Cardiac muscle cell (in vitro differentiated cells and primary cell): Measurements from ENCODE around the gene KLHDC1. TPM values are rescaled to one million over a fixed set of nuclear protein-coding genes. Genes with fewer than 3 reads are reported as not detected.
A peak's percentile ranks its signal among the peaks of the same experiment; 100 is the strongest.
"Not testable (repeated sequence)": the region's sequence is repeated elsewhere in the genome, so short reads cannot be mapped to it uniquely, and the experiment has no call there.

Source experiments
- DNase-seq, 2 donors: peaks; one replicate each; pipeline versions ENCODE4 v3.0.0 to v3.0.0-alpha.2; 2010 to 2017; ENCODE audit warnings: low read depth in 1 of 2, low spot score in 1 of 2
- H3K27ac ChIP-seq: fragments of 200-600 bp; sonication (generic); 2 replicates; pipeline ENCODE4 v1.5.1; 2016
- H3K27me3 ChIP-seq: fragments of 200-600 bp; sonication (generic); 2 replicates; pipeline ENCODE4 v1.6.0; 2016; ENCODE audit warnings: control low read depth
- H3K36me3 ChIP-seq: fragments of 200-600 bp; sonication (generic); 2 replicates; pipeline ENCODE4 v1.5.1; 2016; ENCODE audit warnings: control low read depth
- H3K4me1 ChIP-seq: fragments of 200-600 bp; sonication (generic); 2 replicates; pipeline ENCODE4 v1.8.1; 2017; ENCODE audit warnings: low read depth, mild to moderate bottlenecking, mixed run types
- H3K4me3 ChIP-seq: fragments of 200-600 bp; sonication (generic); 2 replicates; pipeline ENCODE4 v1.5.1; 2016; ENCODE audit warnings: mild to moderate bottlenecking
- H3K9me3 ChIP-seq: fragments of 200-600 bp; sonication (generic); 2 replicates; pipeline ENCODE4 v1.5.1; 2017; ENCODE audit warnings: low read depth, mild to moderate bottlenecking, control low read depth
- CTCF ChIP-seq: IDR thresholded peaks from 2 replicates; pipeline ENCODE4 v1.5.1; 2012; ENCODE audit warnings: low read depth, mild to moderate bottlenecking, low read length
- polyA plus RNA-seq: library from polyadenylated mRNA; unstranded; fragments of >200 nt; fragmentation: Nextera tagmentation; extraction: Ambion mirVana; gene quantifications from 2 replicates; pipeline ENCODE4 v1.2.1, GENCODE V29; 2016
- total RNA-seq: library from RNA; depleted of rRNA; stranded (reverse); fragments of >200 nt; gene quantifications from 2 replicates; pipeline ENCODE4 v1.2.3, GENCODE V29; 2016

Gene KLHDC1
- total and polyA plus RNA-seq, 2 experiments from 2014 or later: 2.6 to 4.1 TPM

- no peak overlapping the region for H3K4me3 ChIP-seq
- DNase-seq: no peak
- H3K27ac ChIP-seq: no peak overlapping the region
- no peaks in the 10 kb centered on the region for H3K27me3 ChIP-seq
- H3K4me1 ChIP-seq: peaks cover 2% of the 10 kb centered on the region
- H3K36me3 ChIP-seq: no peaks in the 10 kb centered on the region
- H3K9me3 ChIP-seq: no peaks in the 10 kb centered on the region
- no peak for TF ChIP-seq CTCF
Measured at GRCh38 chr14:49745191-49745590, 52.3 kb downstream of the KLHDC1 start.

GRCh38 chr14:49746476-49746875, 53.6 kb downstream of the KLHDC1 start:
- H3K27ac ChIP-seq, H3K36me3 ChIP-seq, H3K4me3 ChIP-seq, H3K9me3 ChIP-seq, H3K4me1 ChIP-seq, DNase-seq, H3K27me3 ChIP-seq: not testable (repeated sequence)

GRCh38 chr14:49754570-49755097, 61.7 kb downstream of the KLHDC1 start:
- no peak for DNase-seq
- Histone ChIP-seq H3K4me1 (peaks cover 10% of the 10 kb centered on the region), H3K9me3 (no peaks in the 10 kb centered on the region), H3K36me3 (no peaks in the 10 kb centered on the region), H3K27me3 (no peaks in the 10 kb centered on the region), H3K4me3 (no peak overlapping the region), H3K27ac (no peak overlapping the region)
- TF ChIP-seq CTCF: no peak

- DNase-seq: no peak
- peaks cover 6% of the 10 kb centered on the region for H3K4me1 ChIP-seq
- H3K4me3 ChIP-seq: no peak overlapping the region
- no peaks in the 10 kb centered on the region for H3K27me3 ChIP-seq
- no peaks in the 10 kb centered on the region for H3K9me3 ChIP-seq
- no peak overlapping the region for H3K27ac ChIP-seq
- H3K36me3 ChIP-seq: no peaks in the 10 kb centered on the region
- no peak for TF ChIP-seq CTCF
Measured at GRCh38 chr14:49755378-49755777, 62.5 kb downstream of the KLHDC1 start.

GRCh38 chr14:49761839-49762551, 69.1 kb downstream of the KLHDC1 start:
- no peak for DNase-seq
- no peak for TF ChIP-seq CTCF
- H3K27ac ChIP-seq: no peak overlapping the region
- no peak overlapping the region for H3K4me3 ChIP-seq
- H3K36me3 ChIP-seq: no peaks in the 10 kb centered on the region
- no peaks in the 10 kb centered on the region for H3K27me3 ChIP-seq
- H3K4me1 ChIP-seq: peaks cover 5% of the 10 kb centered on the region
- no peaks in the 10 kb centered on the region for H3K9me3 ChIP-seq

- Histone ChIP-seq H3K4me1 (peaks cover 20% of the 10 kb centered on the region), H3K9me3 (no peaks in the 10 kb centered on the region), H3K4me3 (peak overlapping the region; percentile 83), H3K27ac (peak overlapping the region; percentile 97), H3K27me3 (no peaks in the 10 kb centered on the region), H3K36me3 (peaks cover 3% of the 10 kb centered on the region)
- no peak for DNase-seq
- no peak for TF ChIP-seq CTCF
Measured at GRCh38 chr14:49766839-49767238, 73.9 kb downstream of the KLHDC1 start.
